ENCODE data around the gene HPCAL4. TPM values are rescaled to one million over a fixed set of nuclear protein-coding genes. Genes with fewer than 3 reads are reported as not detected.

The HPCAL4 gene
- total and polyA plus RNA-seq, 2 experiments from 2014 or later = 0.08 to 1.2 TPM

DNA sequence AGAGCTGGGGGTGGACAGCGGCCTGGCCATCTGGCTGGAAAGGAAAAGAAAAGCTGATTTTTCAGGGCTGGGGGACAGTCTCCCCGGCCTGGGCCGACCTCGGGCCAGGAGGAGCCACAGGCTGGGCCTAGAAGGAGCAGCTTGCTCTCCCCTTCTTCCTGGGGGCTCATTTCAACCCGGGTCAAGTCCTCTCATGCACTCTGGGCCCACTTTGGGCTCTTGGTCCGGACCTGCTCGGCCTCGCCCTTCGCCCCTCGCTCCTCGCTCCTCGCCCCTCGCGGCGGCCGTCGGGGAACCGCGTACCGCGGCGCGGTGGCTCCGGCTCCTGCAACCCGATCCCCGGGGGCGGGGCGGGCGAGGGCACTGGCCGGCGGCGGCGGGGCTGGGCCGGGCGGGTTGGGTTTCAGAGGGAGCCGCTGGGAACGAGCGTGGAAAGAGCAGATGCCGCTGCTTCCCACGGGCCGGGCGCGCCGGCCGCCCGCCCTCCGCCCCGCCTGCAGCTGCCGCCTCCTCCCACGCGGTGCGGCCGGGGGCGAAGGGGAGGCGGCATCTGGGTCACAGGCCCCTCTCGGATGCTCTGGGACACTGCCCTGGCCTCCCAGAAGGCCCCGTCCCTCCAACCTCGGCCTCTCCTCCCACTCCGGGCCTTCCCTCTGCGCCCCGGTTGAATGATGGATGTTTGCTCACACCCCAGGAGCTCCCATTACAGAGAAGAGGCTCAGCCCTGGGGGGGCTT, 58.4 kb downstream of the HPCAL4 start (continued):
- TF ChIP-seq, protein P1, sequence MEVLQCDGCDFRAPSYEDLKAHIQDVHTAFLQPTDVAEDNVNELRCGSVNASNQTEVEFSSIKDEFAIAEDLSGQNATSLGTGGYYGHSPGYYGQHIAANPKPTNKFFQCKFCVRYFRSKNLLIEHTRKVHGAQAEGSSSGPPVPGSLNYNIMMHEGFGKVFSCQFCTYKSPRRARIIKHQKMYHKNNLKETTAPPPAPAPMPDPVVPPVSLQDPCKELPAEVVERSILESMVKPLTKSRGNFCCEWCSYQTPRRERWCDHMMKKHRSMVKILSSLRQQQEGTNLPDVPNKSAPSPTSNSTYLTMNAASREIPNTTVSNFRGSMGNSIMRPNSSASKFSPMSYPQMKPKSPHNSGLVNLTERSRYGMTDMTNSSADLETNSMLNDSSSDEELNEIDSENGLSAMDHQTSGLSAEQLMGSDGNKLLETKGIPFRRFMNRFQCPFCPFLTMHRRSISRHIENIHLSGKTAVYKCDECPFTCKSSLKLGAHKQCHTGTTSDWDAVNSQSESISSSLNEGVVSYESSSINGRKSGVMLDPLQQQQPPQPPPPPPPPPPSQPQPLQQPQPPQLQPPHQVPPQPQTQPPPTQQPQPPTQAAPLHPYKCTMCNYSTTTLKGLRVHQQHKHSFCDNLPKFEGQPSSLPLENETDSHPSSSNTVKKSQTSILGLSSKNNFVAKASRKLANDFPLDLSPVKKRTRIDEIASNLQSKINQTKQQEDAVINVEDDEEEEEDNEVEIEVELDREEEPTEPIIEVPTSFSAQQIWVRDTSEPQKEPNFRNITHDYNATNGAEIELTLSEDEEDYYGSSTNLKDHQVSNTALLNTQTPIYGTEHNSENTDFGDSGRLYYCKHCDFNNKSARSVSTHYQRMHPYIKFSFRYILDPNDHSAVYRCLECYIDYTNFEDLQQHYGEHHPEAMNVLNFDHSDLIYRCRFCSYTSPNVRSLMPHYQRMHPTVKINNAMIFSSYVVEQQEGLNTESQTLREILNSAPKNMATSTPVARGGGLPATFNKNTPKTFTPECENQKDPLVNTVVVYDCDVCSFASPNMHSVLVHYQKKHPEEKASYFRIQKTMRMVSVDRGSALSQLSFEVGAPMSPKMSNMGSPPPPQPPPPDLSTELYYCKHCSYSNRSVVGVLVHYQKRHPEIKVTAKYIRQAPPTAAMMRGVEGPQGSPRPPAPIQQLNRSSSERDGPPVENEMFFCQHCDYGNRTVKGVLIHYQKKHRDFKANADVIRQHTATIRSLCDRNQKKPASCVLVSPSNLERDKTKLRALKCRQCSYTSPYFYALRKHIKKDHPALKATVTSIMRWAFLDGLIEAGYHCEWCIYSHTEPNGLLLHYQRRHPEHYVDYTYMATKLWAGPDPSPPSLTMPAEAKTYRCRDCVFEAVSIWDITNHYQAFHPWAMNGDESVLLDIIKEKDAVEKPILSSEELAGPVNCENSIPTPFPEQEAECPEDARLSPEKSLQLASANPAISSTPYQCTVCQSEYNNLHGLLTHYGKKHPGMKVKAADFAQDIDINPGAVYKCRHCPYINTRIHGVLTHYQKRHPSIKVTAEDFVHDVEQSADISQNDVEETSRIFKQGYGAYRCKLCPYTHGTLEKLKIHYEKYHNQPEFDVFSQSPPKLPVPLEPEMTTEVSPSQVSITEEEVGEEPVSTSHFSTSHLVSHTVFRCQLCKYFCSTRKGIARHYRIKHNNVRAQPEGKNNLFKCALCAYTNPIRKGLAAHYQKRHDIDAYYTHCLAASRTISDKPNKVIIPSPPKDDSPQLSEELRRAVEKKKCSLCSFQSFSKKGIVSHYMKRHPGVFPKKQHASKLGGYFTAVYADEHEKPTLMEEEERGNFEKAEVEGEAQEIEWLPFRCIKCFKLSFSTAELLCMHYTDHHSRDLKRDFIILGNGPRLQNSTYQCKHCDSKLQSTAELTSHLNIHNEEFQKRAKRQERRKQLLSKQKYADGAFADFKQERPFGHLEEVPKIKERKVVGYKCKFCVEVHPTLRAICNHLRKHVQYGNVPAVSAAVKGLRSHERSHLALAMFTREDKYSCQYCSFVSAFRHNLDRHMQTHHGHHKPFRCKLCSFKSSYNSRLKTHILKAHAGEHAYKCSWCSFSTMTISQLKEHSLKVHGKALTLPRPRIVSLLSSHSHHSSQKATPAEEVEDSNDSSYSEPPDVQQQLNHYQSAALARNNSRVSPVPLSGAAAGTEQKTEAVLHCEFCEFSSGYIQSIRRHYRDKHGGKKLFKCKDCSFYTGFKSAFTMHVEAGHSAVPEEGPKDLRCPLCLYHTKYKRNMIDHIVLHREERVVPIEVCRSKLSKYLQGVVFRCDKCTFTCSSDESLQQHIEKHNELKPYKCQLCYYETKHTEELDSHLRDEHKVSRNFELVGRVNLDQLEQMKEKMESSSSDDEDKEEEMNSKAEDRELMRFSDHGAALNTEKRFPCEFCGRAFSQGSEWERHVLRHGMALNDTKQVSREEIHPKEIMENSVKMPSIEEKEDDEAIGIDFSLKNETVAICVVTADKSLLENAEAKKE (CRISPR knock-in tag; IDR thresholded peaks at IDR 0.05) = no peak

DNA sequence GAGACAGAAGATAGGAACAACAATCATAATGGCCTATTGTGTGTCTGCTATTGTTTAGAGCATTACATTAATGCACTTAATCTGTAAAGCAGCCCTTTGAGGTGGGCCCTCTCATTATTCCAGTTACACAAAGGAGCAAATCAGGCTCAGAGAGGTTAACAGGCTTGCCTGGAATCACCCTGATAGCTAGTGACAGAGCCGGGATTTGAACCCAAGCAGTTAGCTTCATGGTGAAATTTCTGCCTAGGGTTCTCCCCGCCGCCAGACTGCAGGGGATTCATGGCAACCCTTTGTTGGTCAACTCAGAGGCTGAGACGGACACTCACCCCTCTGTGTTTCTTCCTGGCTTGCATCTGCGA, 58.9 kb downstream of the HPCAL4 start:
- H3K36me3 Mint-ChIP-seq (ENCODE audit: low read depth) = no peaks in the 10 kb centered on the region; the same call in 2 of the 3 replicates
- no peak for DNase-seq (ENCODE audit: low spot score)
- peak overlapping the region; percentile 35; the same call in 1 of the 3 replicates for H3K4me3 Mint-ChIP-seq
- TF ChIP-seq, protein P2, sequence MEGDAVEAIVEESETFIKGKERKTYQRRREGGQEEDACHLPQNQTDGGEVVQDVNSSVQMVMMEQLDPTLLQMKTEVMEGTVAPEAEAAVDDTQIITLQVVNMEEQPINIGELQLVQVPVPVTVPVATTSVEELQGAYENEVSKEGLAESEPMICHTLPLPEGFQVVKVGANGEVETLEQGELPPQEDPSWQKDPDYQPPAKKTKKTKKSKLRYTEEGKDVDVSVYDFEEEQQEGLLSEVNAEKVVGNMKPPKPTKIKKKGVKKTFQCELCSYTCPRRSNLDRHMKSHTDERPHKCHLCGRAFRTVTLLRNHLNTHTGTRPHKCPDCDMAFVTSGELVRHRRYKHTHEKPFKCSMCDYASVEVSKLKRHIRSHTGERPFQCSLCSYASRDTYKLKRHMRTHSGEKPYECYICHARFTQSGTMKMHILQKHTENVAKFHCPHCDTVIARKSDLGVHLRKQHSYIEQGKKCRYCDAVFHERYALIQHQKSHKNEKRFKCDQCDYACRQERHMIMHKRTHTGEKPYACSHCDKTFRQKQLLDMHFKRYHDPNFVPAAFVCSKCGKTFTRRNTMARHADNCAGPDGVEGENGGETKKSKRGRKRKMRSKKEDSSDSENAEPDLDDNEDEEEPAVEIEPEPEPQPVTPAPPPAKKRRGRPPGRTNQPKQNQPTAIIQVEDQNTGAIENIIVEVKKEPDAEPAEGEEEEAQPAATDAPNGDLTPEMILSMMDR (conservative IDR thresholded peaks at IDR 0.05; ENCODE audit: low read depth in 2 of 2) = no peak
- TF ChIP-seq, protein P3, sequence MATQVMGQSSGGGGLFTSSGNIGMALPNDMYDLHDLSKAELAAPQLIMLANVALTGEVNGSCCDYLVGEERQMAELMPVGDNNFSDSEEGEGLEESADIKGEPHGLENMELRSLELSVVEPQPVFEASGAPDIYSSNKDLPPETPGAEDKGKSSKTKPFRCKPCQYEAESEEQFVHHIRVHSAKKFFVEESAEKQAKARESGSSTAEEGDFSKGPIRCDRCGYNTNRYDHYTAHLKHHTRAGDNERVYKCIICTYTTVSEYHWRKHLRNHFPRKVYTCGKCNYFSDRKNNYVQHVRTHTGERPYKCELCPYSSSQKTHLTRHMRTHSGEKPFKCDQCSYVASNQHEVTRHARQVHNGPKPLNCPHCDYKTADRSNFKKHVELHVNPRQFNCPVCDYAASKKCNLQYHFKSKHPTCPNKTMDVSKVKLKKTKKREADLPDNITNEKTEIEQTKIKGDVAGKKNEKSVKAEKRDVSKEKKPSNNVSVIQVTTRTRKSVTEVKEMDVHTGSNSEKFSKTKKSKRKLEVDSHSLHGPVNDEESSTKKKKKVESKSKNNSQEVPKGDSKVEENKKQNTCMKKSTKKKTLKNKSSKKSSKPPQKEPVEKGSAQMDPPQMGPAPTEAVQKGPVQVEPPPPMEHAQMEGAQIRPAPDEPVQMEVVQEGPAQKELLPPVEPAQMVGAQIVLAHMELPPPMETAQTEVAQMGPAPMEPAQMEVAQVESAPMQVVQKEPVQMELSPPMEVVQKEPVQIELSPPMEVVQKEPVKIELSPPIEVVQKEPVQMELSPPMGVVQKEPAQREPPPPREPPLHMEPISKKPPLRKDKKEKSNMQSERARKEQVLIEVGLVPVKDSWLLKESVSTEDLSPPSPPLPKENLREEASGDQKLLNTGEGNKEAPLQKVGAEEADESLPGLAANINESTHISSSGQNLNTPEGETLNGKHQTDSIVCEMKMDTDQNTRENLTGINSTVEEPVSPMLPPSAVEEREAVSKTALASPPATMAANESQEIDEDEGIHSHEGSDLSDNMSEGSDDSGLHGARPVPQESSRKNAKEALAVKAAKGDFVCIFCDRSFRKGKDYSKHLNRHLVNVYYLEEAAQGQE (IDR thresholded peaks at IDR 0.05; ENCODE audit: unreplicated experiment) = no peak
- TF ChIP-seq ZNF114 (CRISPR knock-in tag; IDR thresholded peaks at IDR 0.05) (no peak), STAT1 (IDR thresholded peaks at IDR 0.05; ENCODE audit: unreplicated experiment) (no peak)
- Histone ChIP-seq H3K4me3 (peak overlapping the region; percentile 53; the same call in 1 of the 2 replicates), H3K27me3 (ENCODE audit: insufficient read depth) (peaks cover 54% of the 10 kb centered on the region), H3K79me2 (replicated peaks; ENCODE audit: insufficient read depth) (no peaks in the 10 kb centered on the region), H3K9me2 (ENCODE audit: insufficient read depth) (no peaks in the 10 kb centered on the region), H3K36me3 (ENCODE audit: insufficient read depth) (no peaks in the 10 kb centered on the region), H3K4me1 (ENCODE audit: insufficient read depth) (peaks cover 22% of the 10 kb centered on the region), H3F3A (replicated peaks; ENCODE audit: low read depth) (0 out of 2 replicates have a peak, but pooled peaks cover 2% of the 10 kb centered on the region), H3K27ac (ENCODE audit: low read depth) (no peak overlapping the region), H3K4me2 (peak overlapping the region; percentile 74; the same call in 1 of the 2 replicates), H2AFZ (peak overlapping the region; percentile 96), H4K20me1 (replicated peaks; ENCODE audit: insufficient read depth) (peaks cover 3% of the 10 kb centered on the region; the same call in 1 of the 2 replicates)
- H3K27ac Mint-ChIP-seq = no peak overlapping the region
- peaks cover 25% of the 10 kb centered on the region for H3K4me1 Mint-ChIP-seq
- no peak for ATAC-seq
- peaks cover 26% of the 10 kb centered on the region for H3K27me3 Mint-ChIP-seq (ENCODE audit: insufficient read depth, low read depth, poor library complexity)
- H3K9me3 Mint-ChIP-seq = no peaks in the 10 kb centered on the region

All from GM23338 (cell line).